GM18511 (cell line): ENCODE results near the gene C9orf152.

Experiments used
- ATAC-seq: cut with Tn5 transposase; IDR thresholded peaks from one replicate; pipeline ENCODE4 v1.9.1; 2021; ENCODE audit warnings: mild to moderate bottlenecking, moderate library complexity; ENCODE audit not compliant: unreplicated experiment

Gene C9orf152

GRCh38 chr9:110183208-110184145 lies 24.5 kb downstream of the C9orf152 start:
- peak; percentile 81 for ATAC-seq

DNA sequence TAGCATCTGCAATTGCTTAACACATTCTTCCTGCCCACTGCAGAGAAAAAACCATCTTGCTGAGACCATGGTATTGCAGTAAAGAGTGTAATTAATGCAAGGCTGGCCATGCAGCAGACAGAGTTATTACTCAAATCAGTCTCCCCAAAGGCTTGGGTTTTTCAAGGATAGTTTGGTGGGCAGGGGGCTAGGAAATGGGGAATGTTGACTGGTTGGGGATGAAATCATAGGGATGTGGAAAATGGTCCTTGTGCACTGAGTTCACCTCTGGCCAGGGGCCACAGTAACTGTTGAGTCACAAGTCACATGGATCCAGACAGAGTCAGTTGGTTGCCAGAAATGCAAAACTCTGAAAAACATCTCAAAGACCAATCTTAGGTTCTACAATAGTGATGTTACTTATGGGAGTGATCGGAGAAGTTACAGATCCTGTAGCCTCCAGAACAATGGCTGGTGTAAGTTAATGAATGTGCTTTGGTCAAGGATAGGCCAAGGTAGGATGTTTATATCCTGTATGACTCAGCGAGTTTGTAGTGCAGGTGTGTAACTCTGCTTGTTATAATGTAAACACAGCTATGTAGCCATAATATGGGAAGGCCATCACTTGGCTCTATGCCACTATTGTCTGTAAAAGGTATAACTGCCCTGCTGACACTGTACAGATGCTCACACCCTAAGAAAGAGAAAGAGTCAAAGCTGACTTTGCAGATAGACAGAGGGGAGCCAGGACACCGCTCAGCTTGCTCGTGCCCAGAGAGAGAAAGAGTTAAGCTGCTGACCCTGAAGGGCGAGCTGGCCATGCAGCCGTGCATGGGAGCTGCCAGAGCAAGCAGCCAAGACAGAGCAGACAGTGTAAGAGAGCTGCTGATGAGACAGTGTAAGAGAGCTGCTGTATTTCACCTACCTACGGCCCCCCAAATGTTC lies 27.2 kb downstream of the C9orf152 start:
- ATAC-seq: no peak

DNA sequence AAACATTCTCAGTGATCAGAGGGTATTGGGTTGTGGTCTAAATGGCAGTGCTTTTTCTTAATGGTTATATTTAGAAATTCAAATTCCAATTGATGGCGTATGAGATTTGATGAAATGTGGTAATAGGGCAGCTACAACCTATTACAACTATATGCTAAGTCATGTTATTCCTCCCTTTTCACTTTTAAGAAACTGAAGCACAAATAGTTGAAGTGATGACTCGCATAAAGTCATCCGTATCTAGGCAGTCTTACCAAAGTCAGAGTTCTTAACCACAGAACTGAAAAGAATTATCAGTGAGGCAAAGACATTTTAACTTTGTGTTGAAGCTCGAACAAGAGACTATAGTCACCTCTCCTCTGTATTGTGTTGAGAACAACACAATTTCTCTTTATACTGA lies 28.2 kb downstream of the C9orf152 start:
- ATAC-seq: no peak

- no peak for ATAC-seq
These were observed 29.7 kb downstream of the C9orf152 start for GRCh38 chr9:110178281-110178680.

DNA sequence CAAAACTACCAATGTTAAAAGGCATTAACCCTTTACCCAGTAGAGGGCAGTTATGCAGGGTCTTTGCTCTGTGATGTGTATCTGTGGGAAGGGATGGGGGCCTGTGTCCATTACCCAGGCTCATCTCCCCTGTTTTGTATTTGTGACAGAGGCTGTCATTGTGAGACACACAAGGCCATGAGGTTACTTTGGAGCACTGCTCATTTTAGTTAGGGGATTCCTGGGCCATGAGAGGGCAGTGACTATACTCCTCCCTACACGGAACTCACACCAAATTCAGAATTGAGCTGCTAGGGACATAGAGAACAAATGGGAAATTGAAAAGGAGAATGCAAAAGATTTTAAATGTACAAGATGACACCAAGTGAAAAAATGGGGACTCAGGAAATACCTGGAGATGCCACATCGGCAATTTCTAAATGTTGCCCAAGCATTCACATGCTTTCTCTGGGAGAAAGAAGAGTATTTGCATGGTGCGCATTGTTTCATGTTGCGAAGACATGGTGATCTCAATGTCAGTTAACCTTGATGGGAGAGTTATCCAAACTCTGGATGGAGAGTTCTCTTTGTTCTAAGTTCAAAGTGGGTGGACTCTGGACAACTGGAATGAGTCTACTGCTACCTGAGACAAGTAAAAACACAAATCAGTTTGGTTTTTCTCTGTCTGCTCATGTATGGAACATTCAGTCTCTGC lies 32.5 kb downstream of the C9orf152 start:
- ATAC-seq: no peak

DNA sequence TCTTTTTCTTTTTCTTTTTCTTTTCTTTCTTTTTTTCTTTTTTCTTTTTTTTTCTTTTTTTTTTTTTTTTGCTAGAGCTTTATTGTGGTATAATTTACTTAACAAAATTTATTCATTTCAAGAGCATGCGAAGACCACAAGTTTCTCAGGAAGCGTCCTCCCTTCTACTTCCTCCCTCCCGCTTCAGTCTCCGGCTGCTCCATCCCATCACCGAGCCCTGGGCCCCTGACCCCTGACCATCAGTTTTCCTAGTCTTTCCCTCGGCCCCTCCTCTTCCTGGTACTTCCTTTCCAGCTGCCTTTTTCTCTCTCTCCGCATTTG lies 34.7 kb downstream of the C9orf152 start:
- ATAC-seq: no peak

- ATAC-seq: no peak
These were observed 37.4 kb downstream of the C9orf152 start for GRCh38 chr9:110170357-110171257.

- no peak for ATAC-seq
These were observed 39.5 kb downstream of the C9orf152 start for GRCh38 chr9:110168486-110168885.

DNA sequence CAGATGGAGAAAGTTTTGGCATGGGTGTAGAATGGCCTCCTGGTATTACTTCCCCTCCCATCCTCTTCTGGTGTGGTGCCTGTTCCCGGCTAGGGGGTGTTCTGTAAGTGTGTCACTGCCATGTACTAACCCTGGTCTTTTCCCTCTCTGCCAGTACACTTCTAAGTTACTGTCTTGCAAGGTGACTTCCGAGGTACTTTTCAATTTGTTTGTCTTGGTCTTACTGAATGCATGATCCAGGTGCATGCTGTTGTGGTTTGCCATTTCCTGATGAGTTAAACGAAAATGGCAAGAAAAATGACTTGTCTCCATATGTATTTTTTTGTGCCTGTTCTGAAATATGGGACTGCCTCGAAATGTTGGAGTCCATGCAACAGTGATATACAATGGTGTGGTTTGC lies 46.0 kb downstream of the C9orf152 start:
- peak; percentile 41 for ATAC-seq

DNA sequence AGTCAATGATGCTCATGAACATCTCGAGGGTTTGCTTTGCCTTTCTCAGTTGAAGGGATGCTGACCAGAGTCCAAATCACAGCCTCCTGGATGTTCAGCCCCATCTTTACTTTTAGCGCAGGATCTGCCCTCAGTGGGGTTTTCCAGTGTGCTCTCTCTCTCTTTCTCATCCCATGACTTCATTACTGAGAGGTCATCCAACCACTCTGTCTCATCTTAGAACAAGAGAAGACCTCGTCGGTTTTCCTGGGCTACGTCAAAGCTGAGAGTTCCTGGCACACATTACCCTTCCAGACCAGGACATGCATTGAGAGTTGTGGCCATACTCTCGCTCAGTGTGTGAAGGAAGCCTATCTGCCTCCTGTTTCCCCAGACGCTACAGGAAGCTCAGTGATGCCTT lies 47.3 kb downstream of the C9orf152 start:
- ATAC-seq: no peak

DNA sequence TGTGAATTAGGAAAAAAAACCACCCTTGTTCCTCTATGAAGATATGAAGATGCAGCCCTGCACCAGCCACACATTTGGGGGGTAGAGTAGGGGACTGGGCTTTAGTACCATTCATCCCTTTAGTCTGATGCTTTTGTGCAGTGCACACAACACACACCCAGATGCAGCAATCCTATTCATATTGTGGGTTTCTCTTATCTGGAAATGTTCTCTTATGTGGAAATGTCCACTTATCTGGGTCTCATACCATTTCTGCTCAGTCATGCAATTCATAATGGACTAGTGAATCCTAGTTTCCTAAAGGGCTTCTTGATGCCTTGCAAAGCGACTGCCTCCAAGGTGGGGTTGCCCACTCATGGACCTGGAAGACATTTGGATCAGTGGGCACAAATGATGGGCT lies 47.8 kb downstream of the C9orf152 start:
- ATAC-seq: no peak

DNA sequence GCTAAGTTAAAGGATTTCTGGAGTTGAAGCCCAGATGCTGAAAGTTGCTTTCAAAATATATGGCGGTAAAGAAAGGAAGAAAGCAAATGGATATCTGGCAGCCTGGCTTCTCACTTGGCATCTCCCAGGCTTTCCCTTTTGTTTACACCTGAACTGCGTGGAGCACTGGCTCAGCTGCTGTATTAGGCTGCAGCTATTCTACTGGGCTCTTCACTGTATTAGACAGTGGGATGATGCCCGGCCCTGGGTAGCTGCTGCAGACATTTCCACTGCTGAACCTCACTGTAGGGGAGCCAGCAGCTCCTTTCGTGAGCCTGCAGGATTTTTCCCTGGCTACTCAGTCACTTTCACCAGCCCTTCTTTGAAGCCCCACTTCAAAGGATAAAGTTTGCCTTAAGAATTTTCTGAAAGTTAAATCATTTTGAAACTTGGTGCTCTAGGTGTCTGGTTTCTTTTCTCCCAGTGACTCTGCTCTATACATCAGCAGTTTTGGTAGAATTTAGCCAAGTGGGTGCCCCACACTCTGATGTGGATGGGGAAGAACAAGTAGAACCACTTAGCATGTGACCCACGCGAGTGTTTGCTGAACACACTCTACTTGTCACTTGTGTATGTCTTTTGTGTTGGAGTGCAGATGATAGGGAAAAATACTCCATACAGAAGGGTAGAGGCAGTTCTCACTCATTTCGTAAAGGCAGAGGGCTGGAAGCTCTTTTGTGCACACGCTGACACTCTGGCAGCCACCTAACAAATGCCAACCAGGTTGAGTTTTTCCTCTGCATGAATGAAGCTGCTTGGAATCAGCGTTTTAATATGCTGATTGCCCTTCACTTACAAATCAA lies 49.9 kb downstream of the C9orf152 start:
- ATAC-seq: no peak

DNA sequence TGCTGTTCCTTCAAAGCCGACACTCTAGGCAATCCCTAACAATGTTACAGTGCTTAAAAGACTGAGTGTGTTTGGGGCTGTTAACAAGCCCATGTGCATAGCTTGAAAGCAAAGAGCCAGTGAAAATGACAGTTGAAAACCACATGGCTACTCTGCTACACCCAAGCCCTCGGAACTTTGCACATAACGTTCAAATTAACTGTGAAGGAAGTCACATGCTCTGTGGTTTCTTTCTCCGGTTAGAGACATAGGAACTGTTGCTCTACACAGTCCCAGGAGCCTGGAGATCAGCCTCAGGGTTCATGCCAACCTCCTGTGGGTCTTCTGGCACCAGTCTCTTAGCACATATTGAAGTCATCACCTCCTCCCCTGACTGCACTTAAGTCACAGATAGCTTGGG lies 51.1 kb downstream of the C9orf152 start:
- peak; percentile 85 for ATAC-seq

- peak; percentile 5 for ATAC-seq
These were observed 51.5 kb downstream of the C9orf152 start for GRCh38 chr9:110156416-110156815.

GRCh38 chr9:110155751-110156150 lies 52.2 kb downstream of the C9orf152 start:
- ATAC-seq: no peak

DNA sequence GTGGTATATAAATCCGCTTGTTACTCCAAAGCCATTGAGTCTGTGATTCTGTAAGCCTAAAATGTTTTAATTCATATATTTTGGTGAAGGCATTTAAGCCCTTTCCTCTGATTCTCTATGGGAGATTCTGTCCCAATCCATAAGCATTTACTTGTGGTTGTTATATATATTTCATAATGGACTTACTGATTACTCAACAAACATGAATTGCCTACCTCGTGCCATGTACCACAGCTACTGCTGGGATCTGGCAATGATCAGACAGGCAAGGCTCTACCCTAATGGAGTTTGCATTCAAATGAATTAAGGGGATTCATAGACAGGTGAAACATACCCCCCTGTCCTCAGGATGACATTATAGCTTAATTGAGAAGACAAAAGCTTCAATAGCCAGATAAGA lies 54.5 kb downstream of the C9orf152 start:
- no peak for ATAC-seq

DNA sequence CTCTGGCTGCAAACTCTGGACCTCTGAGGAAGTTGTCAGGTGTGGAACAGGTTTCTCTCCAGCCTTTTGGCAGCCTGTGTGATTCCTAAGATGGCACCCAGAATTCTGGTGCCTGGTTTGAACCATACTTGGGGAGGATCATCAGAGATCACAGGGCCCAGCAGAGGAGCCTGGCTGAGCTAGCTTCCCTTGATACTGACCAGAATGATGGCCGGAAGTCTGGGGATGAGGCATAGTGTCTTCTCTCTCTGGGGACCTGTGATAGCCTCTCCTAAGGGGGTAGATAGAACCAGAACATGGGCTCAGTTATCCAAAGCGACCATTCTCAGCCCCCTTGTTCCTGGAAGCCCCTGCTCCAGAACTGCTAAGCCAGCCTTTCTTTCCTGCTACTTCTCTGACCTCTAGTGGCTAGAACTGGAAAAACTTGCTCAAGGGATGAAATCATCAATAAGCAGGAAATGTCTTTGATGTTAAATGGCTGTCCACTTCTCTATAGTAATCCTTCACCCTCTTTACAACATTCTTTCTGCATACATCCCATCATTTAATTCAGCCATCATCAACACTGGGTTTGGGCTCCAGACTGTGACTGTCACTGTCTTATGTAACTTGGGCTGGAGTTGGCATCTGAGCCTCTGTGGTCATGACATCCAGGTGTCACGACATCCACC lies 55.1 kb downstream of the C9orf152 start:
- ATAC-seq: no peak
